OCI-LY3 (cell line): ENCODE data around the gene SLC12A4.
"Not testable (repeated sequence)": the region's sequence is repeated elsewhere in the genome, so short reads cannot be mapped to it uniquely, and the experiment has no call there.

Experiments used
- H2AFZ ChIP-seq: fragments of 200-600, 300-600 bp; shearing (Covaris generic); 2 replicates; pipeline ENCODE4 v1.6.0; 2014; ENCODE audit warnings: antibody characterized with exemption, low read depth, low read length
- H3K27ac ChIP-seq: fragments of 200-600, 300-600 bp; sonication (generic); 2 replicates; pipeline ENCODE4 v1.5.1; 2014; ENCODE audit warnings: mild to moderate bottlenecking, low read length, moderate library complexity, mixed read lengths
- H3K27me3 ChIP-seq: fragments of 200-600, 300-600 bp; sonication (generic); 2 replicates; pipeline ENCODE4 v1.6.1; 2014; ENCODE audit warnings: low read depth, low read length, mixed read lengths
- H3K36me3 ChIP-seq: fragments of 200-600, 300-600 bp; sonication (generic); replicated peaks from 2 replicates; pipeline ENCODE3; 2014; ENCODE audit warnings: low read depth, low read length, mixed read lengths
- H3K4me1 ChIP-seq: fragments of 300-600, 200-600 bp; sonication (generic); 2 replicates; pipeline ENCODE4 v1.6.1; 2014; ENCODE audit warnings: low read length, mixed read lengths
- H3K4me2 ChIP-seq: fragments of 200-600, 300-600 bp; sonication (generic); 2 replicates; pipeline ENCODE4 v1.6.1; 2014; ENCODE audit warnings: low read length, mixed read lengths
- H3K4me3 ChIP-seq: fragments of 300-600, 200-600 bp; sonication (generic); 2 replicates; pipeline ENCODE4 v1.5.1; 2014; ENCODE audit warnings: antibody characterized with exemption, mild to moderate bottlenecking, low read length, moderate library complexity
- H3K79me2 ChIP-seq: fragments of 300-600, 200-600 bp; shearing (Covaris generic); 2 replicates; pipeline ENCODE4 v1.6.1; 2014; ENCODE audit warnings: mild to moderate bottlenecking, low read length, mixed read lengths
- H3K9ac ChIP-seq: fragments of 300-600, 200-600 bp; shearing (Covaris generic); 2 replicates; pipeline ENCODE4 v1.6.0; 2014; ENCODE audit warnings: mild to moderate bottlenecking, low read length, moderate library complexity
- H3K9me3 ChIP-seq: fragments of 200-600, 300-600 bp; shearing (Covaris generic); 2 replicates; pipeline ENCODE4 v1.6.1; 2014; ENCODE audit warnings: low read length, mixed read lengths; ENCODE audit not compliant: insufficient read depth
- H4K20me1 ChIP-seq: fragments of 200-600, 300-600 bp; sonication (generic); 2 replicates; pipeline ENCODE4 v1.6.1; 2016; ENCODE audit warnings: low read length, mixed read lengths; ENCODE audit not compliant: insufficient read depth
- CTCF ChIP-seq: fragments of 200-600, 300-600 bp; sonication (generic); IDR thresholded peaks from 2 replicates; pipeline ENCODE4 v1.5.1; 2014; ENCODE audit warnings: antibody characterized with exemption, low read length, low read depth
- EZH2phosphoT487 ChIP-seq: fragments of 200-600 bp; shearing (Covaris generic); IDR thresholded peaks from 2 replicates; pipeline ENCODE4 v1.6.1; 2018; ENCODE audit warnings: antibody characterized with exemption, mixed run types, low read depth

Gene SLC12A4

GRCh38 chr16:67995423-67995822, 27.0 kb upstream of the SLC12A4 start:
- TF ChIP-seq CTCF (no peak), EZH2phosphoT487 (no peak)
- no peaks in the 10 kb centered on the region for H3K36me3 ChIP-seq
- no peak overlapping the region for H2AFZ ChIP-seq
- H4K20me1 ChIP-seq, result no peaks in the 10 kb centered on the region
- H3K9ac ChIP-seq, result no peak overlapping the region
- H3K4me1 ChIP-seq, result peaks cover 44% of the 10 kb centered on the region
- no peaks in the 10 kb centered on the region for H3K9me3 ChIP-seq
- H3K4me2 ChIP-seq, result 0 out of 2 replicates have a peak overlapping the region, but pooled peaks have one; percentile 14
- H3K27me3 ChIP-seq, result no peaks in the 10 kb centered on the region
- no peaks in the 10 kb centered on the region for H3K79me2 ChIP-seq
- H3K27ac ChIP-seq, result 0 out of 2 replicates have a peak overlapping the region, but pooled peaks have one; percentile 12
- H3K4me3 ChIP-seq, result no peak overlapping the region

GRCh38 chr16:67994040-67994408, 25.6 kb upstream of the SLC12A4 start:
- Histone ChIP-seq H3K4me2 (peak overlapping the region; percentile 97), H3K4me1 (peaks cover 50% of the 10 kb centered on the region), H3K9ac (peak overlapping the region; percentile 72; the same call in 1 of the 2 replicates)
- H3K27me3 ChIP-seq, H4K20me1 ChIP-seq, H3K36me3 ChIP-seq, H3K79me2 ChIP-seq, H3K27ac ChIP-seq, H2AFZ ChIP-seq, H3K4me3 ChIP-seq, H3K9me3 ChIP-seq: not testable (repeated sequence)

GRCh38 chr16:67993207-67994039, 25.0 kb upstream of the SLC12A4 start:
- peak overlapping the region; percentile 73 for H3K4me3 ChIP-seq
- no peaks in the 10 kb centered on the region for H4K20me1 ChIP-seq
- H2AFZ ChIP-seq, result peak overlapping the region; percentile 96
- H3K27ac ChIP-seq, result peak overlapping the region; percentile 29
- no peaks in the 10 kb centered on the region for H3K27me3 ChIP-seq
- H3K79me2 ChIP-seq, result no peaks in the 10 kb centered on the region
- peak; percentile 83 for TF ChIP-seq CTCF
- no peak for TF ChIP-seq EZH2phosphoT487
- H3K4me2 ChIP-seq, result peak overlapping the region; percentile 97
- peaks cover 54% of the 10 kb centered on the region for H3K4me1 ChIP-seq
- no peaks in the 10 kb centered on the region for H3K9me3 ChIP-seq
- peak overlapping the region; percentile 72 for H3K9ac ChIP-seq
- H3K36me3 ChIP-seq, result no peaks in the 10 kb centered on the region

GRCh38 chr16:67992661-67993206, 24.3 kb upstream of the SLC12A4 start:
- Histone ChIP-seq H3K4me3 (peak overlapping the region; percentile 73), H3K27me3 (no peaks in the 10 kb centered on the region), H4K20me1 (no peaks in the 10 kb centered on the region), H3K36me3 (no peaks in the 10 kb centered on the region), H3K9ac (peak overlapping the region; percentile 49; the same call in 1 of the 2 replicates), H3K4me1 (peaks cover 54% of the 10 kb centered on the region), H3K79me2 (no peaks in the 10 kb centered on the region), H3K27ac (no peak overlapping the region), H2AFZ (peak overlapping the region; percentile 96; the same call in 1 of the 2 replicates), H3K9me3 (no peaks in the 10 kb centered on the region), H3K4me2 (peak overlapping the region; percentile 97)
- no peak for TF ChIP-seq CTCF
- TF ChIP-seq EZH2phosphoT487, result no peak
